CD4-positive, CD25-positive, alpha-beta regulatory T cell (primary cell): ENCODE results near the gene NTRK3. TPM values are rescaled to one million over a fixed set of nuclear protein-coding genes. Genes with fewer than 3 reads are reported as not detected.

Experiments
- ATAC-seq, 2 donors: fragments of 150-1000 bp; cut with Tn5 transposase; one replicate each; pipeline ENCODE4 v1.10.0; 2021; ENCODE audit warnings: low read depth in 2 of 2, moderate number of reproducible peaks in 2 of 2, moderate library complexity in 1 of 2
- DNase-seq, 3 donors: peaks; one replicate each; pipeline versions ENCODE4 v3.0.0 to v3.0.0-alpha.2; 2012 to 2022; ENCODE audit warnings: mixed read lengths in 1 of 3
- H3K27ac ChIP-seq: one replicate; pipeline ENCODE4 v1.7.0; 2013; ENCODE audit warnings: mild to moderate bottlenecking, low read length; ENCODE audit not compliant: insufficient read depth, poor library complexity, severe bottlenecking
- H3K27me3 ChIP-seq: one replicate; pipeline ENCODE4 v1.7.0; 2013; ENCODE audit warnings: low read length; ENCODE audit not compliant: control insufficient read depth, insufficient read depth
- H3K36me3 ChIP-seq: one replicate; pipeline ENCODE4 v1.7.0; 2013; ENCODE audit warnings: mild to moderate bottlenecking, low read length, moderate library complexity; ENCODE audit not compliant: control insufficient read depth, insufficient read depth
- H3K4me1 ChIP-seq: 2 replicates; pipeline ENCODE4 v1.7.0; 2013; ENCODE audit warnings: mild to moderate bottlenecking, low read length; ENCODE audit not compliant: insufficient read depth, control insufficient read depth, poor library complexity, severe bottlenecking
- H3K4me3 ChIP-seq: one replicate; pipeline ENCODE4 v1.7.0; 2013; ENCODE audit warnings: low read depth, mild to moderate bottlenecking, low read length, moderate library complexity
- H3K9me3 ChIP-seq, 2 experiments: 1 replicate in 1 of 2; 2 replicates in 1 of 2; pipeline ENCODE4 v1.7.0; 2013; ENCODE audit warnings: low read length in 2 of 2, mild to moderate bottlenecking in 1 of 2, moderate library complexity in 1 of 2; ENCODE audit not compliant: control insufficient read depth in 2 of 2
- H3K27ac Mint-ChIP-seq, 3 donors: one replicate each; pipeline ENCODE4 v1.8.0; 2020 to 2022; ENCODE audit warnings: mild to moderate bottlenecking in 3 of 3, mixed read lengths in 3 of 3, moderate library complexity in 2 of 3
- H3K27me3 Mint-ChIP-seq: one replicate; pipeline ENCODE4 v1.8.0; 2022; ENCODE audit warnings: mild to moderate bottlenecking, mixed read lengths
- H3K36me3 Mint-ChIP-seq: one replicate; pipeline ENCODE4 v1.8.0; 2020; ENCODE audit warnings: mixed read lengths
- H3K4me1 Mint-ChIP-seq, 4 donors: one replicate each; pipeline ENCODE4 v1.8.0; 2020 to 2022; ENCODE audit warnings: mixed read lengths in 4 of 4, mild to moderate bottlenecking in 1 of 4
- H3K4me3 Mint-ChIP-seq, 4 donors: one replicate each; pipeline ENCODE4 v1.8.0; 2020 to 2022; ENCODE audit warnings: mild to moderate bottlenecking in 4 of 4, mixed read lengths in 4 of 4, moderate library complexity in 3 of 4
- H3K9me3 Mint-ChIP-seq, 7 donors: one replicate each; pipeline ENCODE4 v1.8.0; 2020 to 2022; ENCODE audit warnings: mixed read lengths in 7 of 7, mild to moderate bottlenecking in 3 of 7, moderate library complexity in 2 of 7
- polyA plus RNA-seq, 4 donors: library from polyadenylated mRNA; unstranded; fragments of 300-500 nt; fragmentation: Illumina TruSeq; gene quantifications; one replicate each; pipeline ENCODE4 v1.2.3, GENCODE V29; 2021
- total RNA-seq: library from RNA; stranded (reverse); gene quantifications from one replicate; pipeline ENCODE4 v1.2.3, GENCODE V29; 2022

Gene NTRK3
- total and polyA plus RNA-seq, 5 donors from 2014 or later = not detected

- DNase-seq = no peak
- H3K27ac Mint-ChIP-seq = no peak overlapping the region
- Histone ChIP-seq H3K27ac (no peak overlapping the region), H3K27me3 (no peaks in the 10 kb centered on the region), H3K4me1 (no peaks in the 10 kb centered on the region), H3K36me3 (no peaks in the 10 kb centered on the region), H3K4me3 (no peak overlapping the region), H3K9me3 (no peaks in the 10 kb centered on the region)
- no peak for ATAC-seq
- peaks cover 0 to 8% (median 0%) of the 10 kb centered on the region in 7 donors for H3K9me3 Mint-ChIP-seq
- no peaks in the 10 kb centered on the region for H3K4me1 Mint-ChIP-seq
- H3K27me3 Mint-ChIP-seq = no peaks in the 10 kb centered on the region
- no peak overlapping the region for H3K4me3 Mint-ChIP-seq
- no peaks in the 10 kb centered on the region for H3K36me3 Mint-ChIP-seq
Measured at GRCh38 chr15:88141269-88141889, 115.2 kb downstream of the NTRK3 start.

GRCh38 chr15:88140398-88140797 lies 116.1 kb downstream of the NTRK3 start:
- H3K4me3 ChIP-seq = no peak overlapping the region

DNA sequence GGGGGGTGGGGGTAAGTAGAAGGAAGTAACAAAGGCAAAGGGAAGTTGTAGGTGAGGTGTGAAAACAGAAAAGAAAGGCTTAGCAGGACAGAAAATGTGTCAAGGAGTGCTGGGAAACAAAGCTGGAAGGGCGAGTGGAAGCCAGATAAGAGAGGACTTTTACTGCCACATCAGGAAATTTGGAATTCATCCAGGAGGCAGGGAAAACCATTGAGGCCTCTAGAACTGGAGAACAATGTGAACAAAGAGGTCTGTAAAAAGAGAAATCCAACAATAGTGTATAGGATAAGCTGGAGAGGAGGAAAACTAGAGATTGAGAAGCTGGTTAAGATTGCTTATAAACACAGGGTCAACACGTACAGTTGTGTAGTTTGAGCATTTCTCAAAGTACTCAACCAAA lies 116.6 kb downstream of the NTRK3 start:
- Mint-ChIP-seq H3K36me3 (no peaks in the 10 kb centered on the region), H3K4me3 (no peak overlapping the region), H3K27ac (no peak overlapping the region), H3K27me3 (no peaks in the 10 kb centered on the region), H3K4me1 (no peaks in the 10 kb centered on the region), H3K9me3 (peaks cover 0 to 8% (median 0%) of the 10 kb centered on the region in 7 donors)
- H3K36me3 ChIP-seq = no peaks in the 10 kb centered on the region
- H3K27ac ChIP-seq = no peak overlapping the region
- no peak overlapping the region for H3K4me3 ChIP-seq
- no peak for ATAC-seq
- no peaks in the 10 kb centered on the region for H3K9me3 ChIP-seq
- DNase-seq = no peak
- no peaks in the 10 kb centered on the region for H3K4me1 ChIP-seq
- H3K27me3 ChIP-seq = no peaks in the 10 kb centered on the region

More at GRCh38 chr15:88140398-88140797, 116.1 kb downstream of the NTRK3 start:
- Mint-ChIP-seq H3K36me3 (no peaks in the 10 kb centered on the region), H3K27me3 (no peaks in the 10 kb centered on the region), H3K4me3 (no peak overlapping the region), H3K4me1 (no peaks in the 10 kb centered on the region), H3K27ac (no peak overlapping the region), H3K9me3 (peaks cover 0 to 8% (median 0%) of the 10 kb centered on the region in 7 donors)
- no peak overlapping the region for H3K27ac ChIP-seq
- DNase-seq (no peak), ATAC-seq (no peak)
- no peaks in the 10 kb centered on the region for H3K27me3 ChIP-seq
- H3K4me1 ChIP-seq = no peaks in the 10 kb centered on the region
- no peaks in the 10 kb centered on the region for H3K36me3 ChIP-seq
- no peaks in the 10 kb centered on the region for H3K9me3 ChIP-seq

DNA sequence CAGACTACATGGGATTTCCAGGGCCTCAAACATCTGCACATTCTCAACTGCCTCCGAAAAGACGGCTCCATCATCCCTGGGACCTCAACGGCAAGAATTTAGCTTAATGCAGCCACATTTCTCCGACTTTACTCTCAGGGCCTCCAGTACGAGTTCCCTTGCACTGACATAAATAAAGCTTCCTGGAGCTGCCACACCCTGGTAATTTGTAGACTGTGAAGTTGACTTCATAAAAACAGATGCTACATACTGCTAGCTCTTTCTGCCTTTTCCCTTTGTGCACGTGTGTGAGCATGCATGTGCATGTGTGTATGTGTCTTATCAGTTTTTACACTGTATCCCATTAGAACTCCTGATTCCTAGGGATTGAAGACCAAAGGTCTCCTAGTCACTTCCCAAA lies 122.7 kb downstream of the NTRK3 start:
- Mint-ChIP-seq H3K9me3 (no peaks in the 10 kb centered on the region), H3K36me3 (no peaks in the 10 kb centered on the region), H3K4me1 (no peaks in the 10 kb centered on the region), H3K4me3 (no peak overlapping the region), H3K27me3 (no peaks in the 10 kb centered on the region), H3K27ac (no peak overlapping the region)
- Histone ChIP-seq H3K27me3 (no peaks in the 10 kb centered on the region), H3K36me3 (no peaks in the 10 kb centered on the region), H3K27ac (no peak overlapping the region), H3K4me1 (no peaks in the 10 kb centered on the region), H3K4me3 (no peak overlapping the region), H3K9me3 (no peaks in the 10 kb centered on the region)
- DNase-seq (no peak), ATAC-seq (no peak)

DNA sequence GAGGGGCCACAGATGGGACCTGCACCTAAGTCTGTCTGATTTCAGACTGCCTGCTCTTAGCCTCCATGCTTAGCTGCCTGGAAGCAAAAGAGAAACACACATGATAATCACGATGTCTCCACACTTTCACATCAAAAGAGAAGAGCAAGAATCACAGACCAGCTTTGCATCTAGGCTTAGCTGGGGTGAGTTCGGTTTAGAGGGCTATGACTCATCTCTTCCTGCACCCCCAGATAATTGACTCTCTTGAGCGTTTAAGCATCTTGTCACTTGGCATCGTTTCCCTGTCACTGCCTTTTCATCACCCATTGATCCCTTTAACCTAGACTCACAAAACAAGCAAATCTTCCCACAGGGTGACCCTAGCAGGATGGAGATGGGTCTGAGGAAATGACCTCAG lies 124.0 kb downstream of the NTRK3 start:
- ATAC-seq (no peak), DNase-seq (no peak)
- H3K9me3 Mint-ChIP-seq = no peaks in the 10 kb centered on the region
- Histone ChIP-seq H3K36me3 (no peaks in the 10 kb centered on the region), H3K9me3 (no peaks in the 10 kb centered on the region), H3K4me3 (no peak overlapping the region), H3K27me3 (no peaks in the 10 kb centered on the region), H3K27ac (no peak overlapping the region), H3K4me1 (no peaks in the 10 kb centered on the region)
- H3K36me3 Mint-ChIP-seq = no peaks in the 10 kb centered on the region
- no peaks in the 10 kb centered on the region for H3K27me3 Mint-ChIP-seq
- no peaks in the 10 kb centered on the region for H3K4me1 Mint-ChIP-seq
- no peak overlapping the region for H3K4me3 Mint-ChIP-seq
- H3K27ac Mint-ChIP-seq = no peak overlapping the region

GRCh38 chr15:88131937-88132336 lies 124.6 kb downstream of the NTRK3 start:
- no peak for ATAC-seq
- no peak overlapping the region for H3K27ac ChIP-seq

GRCh38 chr15:88127432-88127790 lies 129.1 kb downstream of the NTRK3 start:
- ATAC-seq (no peak), DNase-seq (no peak)
- Histone ChIP-seq H3K27me3 (no peaks in the 10 kb centered on the region), H3K27ac (no peak overlapping the region), H3K36me3 (no peaks in the 10 kb centered on the region), H3K4me3 (no peak overlapping the region), H3K4me1 (no peaks in the 10 kb centered on the region), H3K9me3 (no peaks in the 10 kb centered on the region)
- no peaks in the 10 kb centered on the region for H3K36me3 Mint-ChIP-seq
- H3K4me3 Mint-ChIP-seq = no peak overlapping the region
- no peaks in the 10 kb centered on the region for H3K4me1 Mint-ChIP-seq
- no peaks in the 10 kb centered on the region for H3K27me3 Mint-ChIP-seq
- H3K27ac Mint-ChIP-seq = no peak overlapping the region
- peaks cover 0 to 3% (median 0%) of the 10 kb centered on the region in 7 donors for H3K9me3 Mint-ChIP-seq

More at GRCh38 chr15:88131937-88132336, 124.6 kb downstream of the NTRK3 start:
- H3K27me3 ChIP-seq = no peaks in the 10 kb centered on the region
- H3K4me1 Mint-ChIP-seq = no peaks in the 10 kb centered on the region
- H3K27me3 Mint-ChIP-seq = no peaks in the 10 kb centered on the region
- H3K4me3 ChIP-seq = no peak overlapping the region
- no peak overlapping the region for H3K4me3 Mint-ChIP-seq
- H3K36me3 Mint-ChIP-seq = no peaks in the 10 kb centered on the region
- no peaks in the 10 kb centered on the region for H3K9me3 ChIP-seq
- H3K27ac Mint-ChIP-seq = no peak overlapping the region
- no peak for DNase-seq
- H3K36me3 ChIP-seq = no peaks in the 10 kb centered on the region
- H3K9me3 Mint-ChIP-seq = peaks cover 0 to 1% (median 0%) of the 10 kb centered on the region in 7 donors
- no peaks in the 10 kb centered on the region for H3K4me1 ChIP-seq

DNA sequence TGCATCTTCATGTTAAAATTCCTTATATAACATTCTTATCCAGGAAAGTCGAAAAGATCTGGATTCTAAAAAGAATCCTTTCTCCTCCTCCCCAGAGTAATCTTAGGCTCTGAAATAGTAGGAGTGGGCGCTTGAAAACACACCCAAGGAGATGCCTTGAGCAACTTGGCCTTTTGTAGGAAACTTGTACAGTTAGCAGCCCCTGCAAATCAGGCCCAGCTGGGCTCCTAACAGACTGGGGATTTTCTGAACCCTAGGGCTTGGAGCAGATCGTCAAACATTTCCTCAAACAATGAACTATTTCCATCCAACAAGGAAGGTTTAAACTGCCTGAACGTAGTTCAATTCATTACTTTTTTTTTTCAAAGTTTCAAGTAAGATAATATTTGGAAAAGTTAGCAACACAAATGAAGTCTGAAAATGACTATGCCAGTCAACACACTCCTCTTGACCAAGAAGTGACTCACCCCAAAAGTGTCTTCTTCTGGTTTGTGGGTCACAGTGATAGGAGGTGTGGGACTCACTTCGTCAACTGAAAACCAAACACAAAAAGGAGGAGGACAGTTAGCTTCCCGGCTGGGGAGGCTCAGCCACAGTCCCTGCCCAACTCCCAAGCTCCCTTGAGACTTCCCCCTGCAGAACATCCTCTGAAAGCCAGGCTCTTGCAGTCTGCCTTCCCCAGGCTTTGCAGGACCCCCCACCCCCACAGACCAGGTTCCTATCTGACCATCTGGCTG lies 129.7 kb downstream of the NTRK3 start:
- DNase-seq = no peak
- H3K4me1 ChIP-seq = no peaks in the 10 kb centered on the region
- H3K36me3 ChIP-seq = no peaks in the 10 kb centered on the region
- no peak overlapping the region for H3K27ac ChIP-seq
- no peaks in the 10 kb centered on the region for H3K9me3 ChIP-seq
- no peaks in the 10 kb centered on the region for H3K27me3 Mint-ChIP-seq
- no peaks in the 10 kb centered on the region for H3K36me3 Mint-ChIP-seq
- no peak overlapping the region for H3K4me3 Mint-ChIP-seq
- H3K9me3 Mint-ChIP-seq = peaks cover 0 to 3% (median 0%) of the 10 kb centered on the region in 7 donors
- no peak overlapping the region for H3K27ac Mint-ChIP-seq
- H3K27me3 ChIP-seq = no peaks in the 10 kb centered on the region
- H3K4me1 Mint-ChIP-seq = no peaks in the 10 kb centered on the region
- no peak overlapping the region for H3K4me3 ChIP-seq
- ATAC-seq = no peak
